Esophagus mucosa (tissue), 1 donor: ENCODE results near the gene SRSF10. TPM values are rescaled to one million over a fixed set of nuclear protein-coding genes. Genes with fewer than 3 reads are reported as not detected.
"Not testable (repeated sequence)": the region's sequence is repeated elsewhere in the genome, so short reads cannot be mapped to it uniquely, and the experiment has no call there.

ENCODE experiments used
- ATAC-seq: fragments of 200-7000 bp; cut with Tn5 transposase; one replicate; pipeline ENCODE4 v1.9.1; 2020
- total RNA-seq: library from RNA; stranded (reverse); gene quantifications from one replicate; pipeline ENCODE4 v1.2.4, GENCODE V29; 2023
- donor health status: DM: yes; HTN: yes; CAD: no.

The SRSF10 gene
- total RNA-seq, 1 donor from 2014 or later = 48.5 TPM

DNA sequence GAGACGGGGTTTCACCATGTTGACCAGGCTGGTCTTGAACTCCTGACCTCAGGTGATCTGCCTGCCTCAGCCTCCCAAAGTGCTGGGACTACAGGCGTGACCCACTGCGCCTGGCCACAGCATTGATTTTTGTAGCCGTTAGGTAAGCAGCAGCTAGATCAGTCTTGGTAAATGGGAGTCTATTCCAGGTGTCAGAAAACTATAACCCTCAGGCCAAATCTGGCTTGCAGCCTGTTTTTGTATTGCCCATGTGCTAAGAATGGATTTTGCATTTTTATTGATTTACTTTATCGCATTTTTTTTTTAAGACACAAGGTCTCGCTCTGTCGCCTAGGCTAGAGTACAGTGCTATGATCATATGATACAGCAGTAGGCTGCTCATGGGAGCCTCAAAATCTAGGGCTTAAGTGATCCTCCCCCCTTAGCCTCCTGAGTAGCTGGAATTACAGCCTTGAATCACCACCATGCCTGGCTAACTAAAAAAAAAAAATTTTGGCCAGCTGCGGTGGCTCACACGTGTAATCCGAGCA is 16.6 kb upstream of the SRSF10 start:
- no peak for ATAC-seq

DNA sequence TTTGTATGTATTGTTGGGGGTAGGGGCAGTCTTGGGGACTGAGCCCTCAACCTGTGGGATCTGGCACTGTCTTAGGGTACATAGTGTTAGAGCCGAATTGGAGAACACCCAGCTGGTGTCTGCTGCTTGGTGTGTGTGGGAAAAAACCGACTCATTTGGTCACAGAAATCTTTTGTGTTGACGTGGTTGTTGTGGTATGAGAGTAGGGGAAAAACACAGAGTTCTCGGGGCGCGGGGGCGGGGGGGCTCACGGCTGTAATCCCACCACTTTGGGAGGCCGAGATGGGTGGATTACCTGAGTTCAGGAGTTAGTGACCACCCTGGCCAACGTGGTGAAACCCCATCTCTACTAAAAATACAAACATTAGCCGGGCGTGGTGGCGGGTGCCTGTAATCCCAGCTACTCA is 15.3 kb upstream of the SRSF10 start:
- ATAC-seq = no peak

- ATAC-seq = not testable (repeated sequence)
Observed at GRCh38 chr1:23992011-23992410, 11.9 kb upstream of the SRSF10 start.

DNA sequence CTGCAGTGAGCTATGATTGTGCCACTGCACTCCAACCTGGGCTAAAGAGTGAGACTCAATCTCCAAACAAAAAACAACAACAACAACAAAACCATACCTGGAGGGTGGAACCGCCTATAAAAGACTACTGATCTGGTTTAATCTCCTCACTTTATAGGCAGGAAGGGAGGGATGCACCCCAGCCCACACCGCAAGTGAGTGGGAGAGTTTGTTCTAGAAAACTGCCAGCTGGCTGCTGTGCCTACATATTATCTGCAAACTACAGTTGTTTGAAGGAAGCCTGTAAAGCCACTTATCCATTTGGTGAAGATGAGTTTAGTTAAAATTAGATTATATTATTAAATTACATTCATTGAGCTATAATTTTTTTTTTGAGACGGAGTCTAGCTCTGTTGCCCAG is 9.1 kb upstream of the SRSF10 start:
- ATAC-seq = no peak

DNA sequence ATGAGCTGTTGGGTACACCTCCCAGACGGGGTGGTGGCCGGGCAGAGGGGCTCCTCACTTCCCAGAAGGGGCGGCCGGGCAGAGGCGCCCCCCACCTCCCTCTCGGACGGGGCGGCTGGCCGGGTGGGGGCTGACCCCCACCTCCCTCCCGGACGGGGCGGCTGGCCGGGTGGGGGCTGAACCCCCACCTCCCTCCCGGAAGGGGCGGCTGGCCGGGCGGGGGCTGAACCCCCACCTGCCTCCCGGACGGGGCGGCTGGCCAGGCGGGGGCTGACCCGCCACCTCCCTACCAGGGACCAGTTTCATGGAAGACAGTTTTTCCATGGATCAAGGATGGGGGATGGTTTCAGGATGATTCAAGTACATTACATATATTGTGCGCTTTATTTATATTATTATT is 6.9 kb upstream of the SRSF10 start:
- ATAC-seq = not testable (repeated sequence)

DNA sequence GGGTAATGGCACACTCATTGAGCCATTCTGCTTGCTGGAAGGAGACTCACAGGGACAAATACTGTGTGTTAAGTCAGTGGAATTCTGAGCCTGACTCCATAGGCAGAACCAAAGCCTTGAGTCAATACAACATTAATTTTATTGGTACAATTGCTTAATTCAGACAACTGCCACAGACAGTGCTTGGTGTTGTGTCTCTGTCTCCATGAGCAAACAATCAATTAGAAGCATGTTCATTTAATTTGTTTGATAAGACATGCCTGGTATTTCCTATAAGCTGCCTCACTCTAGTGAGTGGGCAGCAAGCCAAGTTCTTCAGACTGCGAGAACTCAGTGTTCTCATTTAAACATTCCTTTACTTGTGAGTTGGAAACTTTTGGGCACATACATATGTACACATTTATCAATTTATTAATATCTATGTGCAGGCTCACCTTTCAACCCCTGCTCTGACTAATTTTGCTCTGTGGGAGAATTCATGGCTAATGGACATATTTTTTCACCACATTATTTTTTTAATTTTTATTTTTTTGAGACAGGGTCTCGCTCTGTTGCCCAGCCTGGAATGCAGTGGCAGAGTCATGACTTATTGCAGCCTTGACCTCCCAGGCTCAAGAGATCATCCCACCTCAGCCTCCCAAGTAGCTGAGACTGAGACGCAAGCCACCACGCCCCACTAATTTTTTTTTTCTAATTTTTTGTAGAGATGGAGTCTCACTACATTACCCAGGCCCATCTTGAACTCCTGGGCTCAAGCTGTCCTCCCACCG is 4.5 kb upstream of the SRSF10 start:
- ATAC-seq = no peak

DNA sequence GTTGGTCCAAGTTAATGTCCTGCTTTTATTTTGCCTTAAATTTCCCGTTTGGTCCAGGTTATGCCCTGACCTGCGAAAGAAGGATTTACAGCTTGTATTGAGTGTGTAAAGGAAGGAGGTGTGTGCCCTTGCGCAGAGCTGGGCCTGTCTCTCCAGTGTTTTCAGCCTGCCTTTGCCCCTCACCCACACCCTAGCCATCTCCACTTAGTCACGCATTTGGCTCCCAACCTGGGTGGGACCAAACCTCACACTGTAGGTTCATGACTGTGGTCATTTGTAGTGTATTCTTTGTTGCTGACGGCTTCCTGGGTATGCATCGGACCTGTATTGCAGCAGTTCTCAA is 572 bp upstream of the SRSF10 start:
- ATAC-seq = peak; percentile 37

GRCh38 chr1:23979387-23979880 is 693 bp downstream of the SRSF10 start:
- no peak for ATAC-seq

DNA sequence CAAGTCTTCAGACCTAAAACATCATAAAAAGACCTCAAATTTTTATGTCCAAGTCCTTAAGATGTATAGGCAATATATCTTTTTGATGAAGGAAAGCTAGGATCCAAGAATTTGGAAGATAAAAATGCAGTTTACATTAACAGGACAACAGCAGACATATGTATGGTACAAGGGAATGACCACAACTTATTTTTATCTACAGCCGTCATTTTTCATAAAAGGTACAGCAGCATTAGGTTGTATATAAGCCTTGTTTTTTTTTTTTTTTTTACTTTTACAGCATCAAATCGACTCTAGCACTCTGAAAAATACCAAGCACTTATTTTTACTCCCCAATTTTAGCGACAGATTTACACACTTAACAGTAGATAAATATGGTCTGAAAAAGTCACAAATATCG is 1.3 kb downstream of the SRSF10 start:
- ATAC-seq = no peak

- ATAC-seq = no peak
Observed at GRCh38 chr1:23977854-23978191, 2.3 kb downstream of the SRSF10 start.

- ATAC-seq = no peak
Observed at GRCh38 chr1:23977187-23977853, 2.8 kb downstream of the SRSF10 start.

- ATAC-seq = no peak
Observed at GRCh38 chr1:23967871-23968270, 12.3 kb downstream of the SRSF10 start.

DNA sequence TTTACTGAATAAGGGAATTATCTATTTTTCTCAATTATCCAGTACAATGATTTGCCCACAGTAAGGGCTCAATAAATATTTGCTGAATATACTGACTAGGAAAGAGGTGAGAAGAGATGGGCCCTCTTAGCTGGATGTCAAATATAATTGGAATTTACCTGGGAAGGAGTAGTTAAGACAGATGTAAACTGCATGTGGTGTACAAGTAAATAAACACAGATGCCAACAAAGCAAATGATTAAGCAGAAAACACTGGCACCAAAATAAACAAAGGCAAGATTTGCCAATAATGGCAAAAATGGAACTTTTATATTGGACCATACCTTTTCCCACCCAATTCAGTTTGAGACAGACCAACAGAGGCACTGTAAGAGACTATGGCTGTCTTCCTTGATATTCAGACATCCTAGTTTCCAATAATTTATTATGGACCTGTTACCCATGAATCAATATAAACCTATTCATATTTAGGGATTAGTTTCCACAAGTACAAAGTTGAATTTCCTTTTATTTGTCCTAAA is 13.1 kb downstream of the SRSF10 start:
- no peak for ATAC-seq

DNA sequence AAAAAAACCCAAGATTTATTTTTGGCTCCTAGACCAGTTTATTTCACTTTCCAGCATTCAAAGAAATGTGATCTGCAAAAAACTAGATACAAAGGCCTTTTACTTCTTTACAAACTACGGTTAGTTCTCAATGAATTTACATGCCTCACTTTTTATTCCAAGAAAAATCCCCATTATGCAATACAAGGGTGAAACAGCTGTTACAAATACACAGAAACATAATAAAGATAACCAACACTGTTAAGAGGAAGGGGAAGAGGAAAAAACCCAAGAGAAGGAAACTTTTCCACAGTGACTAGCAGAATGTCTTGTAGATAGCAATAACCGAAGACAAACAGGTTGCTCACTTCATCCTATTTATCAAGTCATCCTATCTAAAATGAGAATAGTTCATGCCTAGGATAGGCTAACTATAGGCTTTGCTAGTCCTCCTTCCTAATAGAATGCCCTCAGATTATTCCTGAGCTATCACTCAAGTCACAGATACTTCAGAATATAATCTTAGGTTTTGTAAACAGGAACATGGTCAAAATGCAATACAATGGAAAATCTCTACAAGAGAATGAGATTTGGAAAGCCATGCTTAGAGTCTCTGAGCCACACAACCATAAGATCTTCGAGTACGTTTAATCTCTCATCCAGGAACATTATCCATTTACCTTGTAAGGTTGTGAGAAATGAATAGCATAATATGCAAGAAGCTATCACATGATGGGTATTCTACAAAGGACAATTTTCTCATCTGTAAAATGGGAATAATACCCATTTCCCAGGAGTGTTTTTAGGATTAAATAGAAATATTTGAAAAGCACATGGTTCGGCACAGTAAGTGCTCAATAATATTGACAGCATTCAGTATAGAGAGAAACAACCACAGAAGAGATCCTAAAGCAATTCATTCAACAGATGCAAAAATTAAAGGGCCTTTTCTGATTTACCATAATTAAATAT is 15.1 kb downstream of the SRSF10 start:
- no peak for ATAC-seq

- no peak for ATAC-seq
Observed at GRCh38 chr1:23964235-23964668, 15.9 kb downstream of the SRSF10 start.

GRCh38 chr1:23963617-23964234 is 16.4 kb downstream of the SRSF10 start:
- no peak for ATAC-seq

- no peak for ATAC-seq
Observed at GRCh38 chr1:23960291-23961020, 19.7 kb downstream of the SRSF10 start.

DNA sequence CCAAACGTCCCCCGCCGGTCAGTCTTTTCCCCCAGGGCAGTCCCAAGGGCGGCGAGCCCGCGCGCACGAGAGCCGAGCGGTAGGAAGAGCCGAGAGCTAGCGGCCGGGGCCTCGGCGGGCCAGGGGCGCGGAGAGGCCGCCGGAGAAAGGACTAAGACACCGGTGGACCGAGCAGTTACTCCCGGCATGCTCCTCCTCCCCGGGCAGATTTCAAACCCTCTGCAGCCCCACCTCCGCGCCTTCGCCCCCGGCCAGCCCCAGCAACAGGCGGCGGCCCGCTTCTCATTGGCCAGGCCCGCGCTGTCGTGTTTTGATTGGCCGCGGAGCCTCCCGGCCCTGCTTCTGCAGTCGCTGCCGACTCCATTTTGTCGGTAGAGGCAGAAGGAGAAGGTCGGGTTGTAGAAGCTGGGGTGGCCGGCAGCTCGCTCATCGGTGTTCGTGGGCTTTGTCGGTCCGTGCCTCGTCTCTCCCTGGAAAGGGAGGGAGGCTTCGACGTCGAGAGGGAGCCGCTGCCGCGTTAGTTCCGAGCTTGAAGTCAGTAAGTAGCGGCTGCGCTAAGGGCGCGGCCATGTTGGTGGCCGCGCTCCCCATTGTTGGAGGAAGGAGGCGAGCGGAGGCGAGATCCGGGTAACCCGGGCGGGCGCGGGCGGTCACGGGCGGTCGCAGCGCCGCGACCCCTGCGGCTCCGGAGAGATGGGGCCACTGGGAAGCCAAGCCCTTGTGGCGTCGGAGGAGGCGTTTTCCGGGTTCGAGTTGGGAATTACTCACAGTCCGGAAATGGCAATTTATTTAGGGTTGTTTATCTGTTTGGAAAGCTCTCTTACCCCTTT is 20.5 kb downstream of the SRSF10 start, which contains the start of gene PNRC2:
Gene PNRC2, plus strand, starts transcription at position 368 of the 830 bp plus-strand sequence. CDS start 1,630 bp downstream, outside the sequence.
- peak; percentile 97 for ATAC-seq

- peak; percentile 84 for ATAC-seq
Observed at GRCh38 chr1:23958810-23959460, 21.2 kb downstream of the SRSF10 start.
